Upper lobe of left lung (tissue), 4 donors: ENCODE data around the gene TMC3.

Experiments
- POLR2A ChIP-seq, 4 donors: fragments of 450-650 bp; IDR thresholded peaks; one replicate each; pipeline ENCODE4 v1.5.1; 2016 to 2017; ENCODE audit warnings: antibody characterized with exemption in 4 of 4, mild to moderate bottlenecking in 2 of 4
- TF ChIP-seq, protein P1 (sequence below), 6 experiments: fragments of 450-650 bp in 4 of 6; fragments of 200-600 bp in 2 of 6; sonication (generic) in 2 of 6; IDR thresholded peaks; one replicate each; pipeline ENCODE4 v1.5.1; 2016 to 2019; ENCODE audit warnings: antibody characterized with exemption in 6 of 6

DNA sequence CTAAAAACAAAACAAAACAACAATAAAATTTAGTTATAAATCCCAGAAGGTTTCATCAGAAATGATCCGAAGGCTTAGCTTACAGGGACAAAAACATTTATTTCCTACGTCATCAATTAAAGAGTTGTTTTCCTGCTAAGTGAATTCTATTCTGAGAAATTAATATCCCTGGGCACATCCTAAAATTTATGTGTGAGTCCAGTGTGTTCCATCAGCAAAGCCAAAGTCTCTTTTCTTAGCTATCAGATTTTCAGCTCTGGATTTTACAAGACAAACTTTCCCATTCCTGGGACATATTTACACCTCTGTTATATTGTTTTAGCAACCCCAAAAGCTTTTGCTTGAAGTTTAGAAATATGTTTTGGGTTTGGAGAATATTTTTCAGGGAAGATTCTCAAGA, 4.4 kb upstream of the TMC3 start:
- no peak for TF ChIP-seq POLR2A (IDR thresholded peaks at IDR 0.05)
- TF ChIP-seq, protein P1, sequence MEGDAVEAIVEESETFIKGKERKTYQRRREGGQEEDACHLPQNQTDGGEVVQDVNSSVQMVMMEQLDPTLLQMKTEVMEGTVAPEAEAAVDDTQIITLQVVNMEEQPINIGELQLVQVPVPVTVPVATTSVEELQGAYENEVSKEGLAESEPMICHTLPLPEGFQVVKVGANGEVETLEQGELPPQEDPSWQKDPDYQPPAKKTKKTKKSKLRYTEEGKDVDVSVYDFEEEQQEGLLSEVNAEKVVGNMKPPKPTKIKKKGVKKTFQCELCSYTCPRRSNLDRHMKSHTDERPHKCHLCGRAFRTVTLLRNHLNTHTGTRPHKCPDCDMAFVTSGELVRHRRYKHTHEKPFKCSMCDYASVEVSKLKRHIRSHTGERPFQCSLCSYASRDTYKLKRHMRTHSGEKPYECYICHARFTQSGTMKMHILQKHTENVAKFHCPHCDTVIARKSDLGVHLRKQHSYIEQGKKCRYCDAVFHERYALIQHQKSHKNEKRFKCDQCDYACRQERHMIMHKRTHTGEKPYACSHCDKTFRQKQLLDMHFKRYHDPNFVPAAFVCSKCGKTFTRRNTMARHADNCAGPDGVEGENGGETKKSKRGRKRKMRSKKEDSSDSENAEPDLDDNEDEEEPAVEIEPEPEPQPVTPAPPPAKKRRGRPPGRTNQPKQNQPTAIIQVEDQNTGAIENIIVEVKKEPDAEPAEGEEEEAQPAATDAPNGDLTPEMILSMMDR (IDR thresholded peaks at IDR 0.05) = no peak
